Upper lobe of right lung (tissue), 1 donor: ENCODE measurements around the gene ARHGAP5. TPM values are rescaled to one million over a fixed set of nuclear protein-coding genes. Genes with fewer than 3 reads are reported as not detected.
"Not testable (repeated sequence)": the region's sequence is repeated elsewhere in the genome, so short reads cannot be mapped to it uniquely, and the experiment has no call there.

Source experiments
- ATAC-seq: fragments of 200-7000 bp; cut with Tn5 transposase; one replicate; pipeline ENCODE4 v1.9.1; 2020; ENCODE audit warnings: mild to moderate bottlenecking, moderate library complexity
- DNase-seq: peaks from one replicate; pipeline ENCODE4 v3.0.0-alpha.2; 2020
- H3K27ac ChIP-seq: fragments of 200-600 bp; one replicate; pipeline ENCODE4 v1.8.0; 2022
- H3K27me3 ChIP-seq: fragments of 200-600 bp; one replicate; pipeline ENCODE4 v1.8.0; 2022; ENCODE audit warnings: mild to moderate bottlenecking
- H3K36me3 ChIP-seq: fragments of 200-600 bp; one replicate; pipeline ENCODE4 v1.8.0; 2022
- H3K4me1 ChIP-seq: fragments of 200-600 bp; one replicate; pipeline ENCODE4 v1.8.0; 2022
- H3K4me3 ChIP-seq: fragments of 200-600 bp; one replicate; pipeline ENCODE4 v1.8.0; 2022; ENCODE audit warnings: mild to moderate bottlenecking
- H3K9me3 ChIP-seq: fragments of 200-600 bp; one replicate; pipeline ENCODE4 v1.8.0; 2022
- CTCF ChIP-seq: fragments of 200-600 bp; IDR thresholded peaks from one replicate; pipeline ENCODE4 v1.8.0; 2022; ENCODE audit warnings: antibody characterized with exemption
- intact Hi-C: fragments of 100-400 bp; cut with DNase I; formaldehyde crosslinking; loops from one replicate; pipeline ENCODE4 v1.11.0; 2022
- total RNA-seq: library from RNA; stranded (reverse); fragmentation: NEBNext Ultra II Directional; extraction: Animal tissue kit (Norgen Biotek cat#: 25700); gene quantifications from one replicate; pipeline ENCODE4 v1.2.1, GENCODE V29; 2021
- donor health status: DM: no; HTN: yes; CAD: no; lungs with severe emphysema.

ARHGAP5 gene
- total RNA-seq, 1 donor from 2014 or later, result 111 TPM

- TF ChIP-seq CTCF, result no peak
- DNase-seq, result no peak
- no peaks in the 10 kb centered on the region for H3K36me3 ChIP-seq
- no peak for ATAC-seq
- intact Hi-C loops, result no loop called here
- H3K4me3 ChIP-seq, result no peak overlapping the region
- no peaks in the 10 kb centered on the region for H3K9me3 ChIP-seq
- H3K4me1 ChIP-seq, result peaks cover 3% of the 10 kb centered on the region
- no peaks in the 10 kb centered on the region for H3K27me3 ChIP-seq
- no peak overlapping the region for H3K27ac ChIP-seq
Measured at GRCh38 chr14:32109676-32110547, 32.8 kb downstream of the ARHGAP5 start.

- H3K27me3 ChIP-seq, result no peaks in the 10 kb centered on the region
- H3K9me3 ChIP-seq, result no peaks in the 10 kb centered on the region
- H3K4me3 ChIP-seq, result no peak overlapping the region
- ATAC-seq, result no peak
- no peak overlapping the region for H3K27ac ChIP-seq
- DNase-seq, result no peak
- intact Hi-C loops, result no loop called here
- H3K36me3 ChIP-seq, result no peaks in the 10 kb centered on the region
- H3K4me1 ChIP-seq, result no peaks in the 10 kb centered on the region
- no peak for TF ChIP-seq CTCF
Measured at GRCh38 chr14:32110548-32110896, 33.4 kb downstream of the ARHGAP5 start.

- no peak for DNase-seq
- H3K4me1 ChIP-seq, result peaks cover 3% of the 10 kb centered on the region
- intact Hi-C loops, result no loop called here
- H3K9me3 ChIP-seq, result peaks cover 2% of the 10 kb centered on the region
- no peak for TF ChIP-seq CTCF
- H3K27ac ChIP-seq, result no peak overlapping the region
- no peak for ATAC-seq
- H3K4me3 ChIP-seq, result no peak overlapping the region
- no peaks in the 10 kb centered on the region for H3K27me3 ChIP-seq
- H3K36me3 ChIP-seq, result peaks cover 13% of the 10 kb centered on the region
Measured at GRCh38 chr14:32121536-32121935, 44.4 kb downstream of the ARHGAP5 start.

GRCh38 chr14:32121948-32122347, 44.8 kb downstream of the ARHGAP5 start:
- Histone ChIP-seq H3K36me3 (peaks cover 13% of the 10 kb centered on the region), H3K9me3 (peaks cover 2% of the 10 kb centered on the region), H3K27ac (no peak overlapping the region), H3K4me3 (no peak overlapping the region), H3K27me3 (no peaks in the 10 kb centered on the region), H3K4me1 (peaks cover 3% of the 10 kb centered on the region)
- TF ChIP-seq CTCF, result no peak
- no peak for ATAC-seq
- intact Hi-C loops, result no loop called here
- DNase-seq, result no peak

- H3K27ac ChIP-seq, H3K4me1 ChIP-seq, ATAC-seq, H3K4me3 ChIP-seq, intact Hi-C loops, DNase-seq, H3K9me3 ChIP-seq, H3K36me3 ChIP-seq, H3K27me3 ChIP-seq: not testable (repeated sequence)
Measured at GRCh38 chr14:32126899-32127730, 50.0 kb downstream of the ARHGAP5 start.

- H3K4me3 ChIP-seq, intact Hi-C loops, H3K27ac ChIP-seq, H3K27me3 ChIP-seq, H3K9me3 ChIP-seq, H3K4me1 ChIP-seq, DNase-seq, H3K36me3 ChIP-seq: not testable (repeated sequence)
- peak; percentile 16 for ATAC-seq
Measured at GRCh38 chr14:32127731-32128654, 50.9 kb downstream of the ARHGAP5 start.
